ENCODE results near the gene FAM118B.

GRCh38 chr11:126210871-126211235, 729 bp upstream of the FAM118B start:
- TF ChIP-seq, protein P1, sequence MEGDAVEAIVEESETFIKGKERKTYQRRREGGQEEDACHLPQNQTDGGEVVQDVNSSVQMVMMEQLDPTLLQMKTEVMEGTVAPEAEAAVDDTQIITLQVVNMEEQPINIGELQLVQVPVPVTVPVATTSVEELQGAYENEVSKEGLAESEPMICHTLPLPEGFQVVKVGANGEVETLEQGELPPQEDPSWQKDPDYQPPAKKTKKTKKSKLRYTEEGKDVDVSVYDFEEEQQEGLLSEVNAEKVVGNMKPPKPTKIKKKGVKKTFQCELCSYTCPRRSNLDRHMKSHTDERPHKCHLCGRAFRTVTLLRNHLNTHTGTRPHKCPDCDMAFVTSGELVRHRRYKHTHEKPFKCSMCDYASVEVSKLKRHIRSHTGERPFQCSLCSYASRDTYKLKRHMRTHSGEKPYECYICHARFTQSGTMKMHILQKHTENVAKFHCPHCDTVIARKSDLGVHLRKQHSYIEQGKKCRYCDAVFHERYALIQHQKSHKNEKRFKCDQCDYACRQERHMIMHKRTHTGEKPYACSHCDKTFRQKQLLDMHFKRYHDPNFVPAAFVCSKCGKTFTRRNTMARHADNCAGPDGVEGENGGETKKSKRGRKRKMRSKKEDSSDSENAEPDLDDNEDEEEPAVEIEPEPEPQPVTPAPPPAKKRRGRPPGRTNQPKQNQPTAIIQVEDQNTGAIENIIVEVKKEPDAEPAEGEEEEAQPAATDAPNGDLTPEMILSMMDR (conservative IDR thresholded peaks at IDR 0.05; ENCODE audit: low read depth, low read length) = no peak
- TF ChIP-seq, protein P2, sequence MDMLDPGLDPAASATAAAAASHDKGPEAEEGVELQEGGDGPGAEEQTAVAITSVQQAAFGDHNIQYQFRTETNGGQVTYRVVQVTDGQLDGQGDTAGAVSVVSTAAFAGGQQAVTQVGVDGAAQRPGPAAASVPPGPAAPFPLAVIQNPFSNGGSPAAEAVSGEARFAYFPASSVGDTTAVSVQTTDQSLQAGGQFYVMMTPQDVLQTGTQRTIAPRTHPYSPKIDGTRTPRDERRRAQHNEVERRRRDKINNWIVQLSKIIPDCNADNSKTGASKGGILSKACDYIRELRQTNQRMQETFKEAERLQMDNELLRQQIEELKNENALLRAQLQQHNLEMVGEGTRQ (IDR thresholded peaks at IDR 0.05; ENCODE audit: low read depth, low read length) = no peak
- TF ChIP-seq POLR2A (IDR thresholded peaks at IDR 0.05; ENCODE audit: low read depth, low read length) (no peak), NFE2L2 (IDR thresholded peaks at IDR 0.05; ENCODE audit: low read depth, low read length) (no peak), SMC3 (IDR thresholded peaks at IDR 0.05; ENCODE audit: low read depth, low read length) (no peak), CEBPB (IDR thresholded peaks at IDR 0.05; ENCODE audit: low read depth, low read length) (no peak), MXI1 (IDR thresholded peaks at IDR 0.05; ENCODE audit: borderline replicate concordance, low read depth, low read length) (no peak), MAZ (IDR thresholded peaks at IDR 0.05; ENCODE audit: borderline replicate concordance, low read depth, low read length) (no peak), FOS (IDR thresholded peaks at IDR 0.05; ENCODE audit: low read depth, low read length) (no peak), RFX5 (IDR thresholded peaks at IDR 0.05; ENCODE audit: low read depth, low read length) (no peak), RAD21 (IDR thresholded peaks at IDR 0.05; ENCODE audit: low read length) (no peak), MAFK (IDR thresholded peaks at IDR 0.05; ENCODE audit: low read depth, low read length) (no peak), CHD1 (IDR thresholded peaks at IDR 0.05; ENCODE audit: low read depth, low read length) (no peak)
